ENCODE measurements around the gene APOB.

DNA sequence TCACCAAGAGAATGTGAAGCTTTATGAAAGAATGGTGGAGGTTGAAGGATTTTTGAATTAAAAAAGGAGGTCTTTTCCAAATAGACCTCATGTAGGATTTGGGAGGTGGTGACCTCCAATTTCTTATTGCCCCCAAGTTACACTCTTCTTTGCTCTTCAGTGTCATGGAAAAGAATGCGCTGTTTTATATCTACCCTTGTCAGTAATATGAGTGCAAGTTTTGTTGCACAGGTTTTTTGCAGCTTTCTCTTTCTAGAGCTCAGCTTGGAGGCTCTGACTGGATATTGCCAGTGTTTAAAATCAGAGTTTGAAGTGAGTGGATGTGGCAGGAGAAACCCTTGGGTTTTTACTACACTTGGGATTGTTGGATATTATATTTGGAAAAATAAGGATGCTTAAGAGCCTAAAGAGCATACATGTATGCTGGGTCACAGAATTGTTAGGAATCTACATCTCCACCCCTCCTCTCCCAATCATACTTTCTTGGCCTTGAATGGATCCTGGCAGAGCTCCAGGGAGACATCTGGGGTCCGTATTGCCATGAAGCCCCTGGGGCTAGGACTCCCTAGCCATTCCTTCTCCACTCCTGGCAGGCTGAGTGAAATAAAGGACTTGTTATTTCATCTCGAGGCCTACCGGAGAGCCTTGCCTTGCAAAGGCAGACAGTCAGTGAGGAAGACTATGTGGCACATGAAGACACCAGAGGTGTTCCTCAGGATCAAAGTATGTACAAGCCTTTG lies 43.8 kb downstream of the APOB start:
- TF ChIP-seq, protein P1, sequence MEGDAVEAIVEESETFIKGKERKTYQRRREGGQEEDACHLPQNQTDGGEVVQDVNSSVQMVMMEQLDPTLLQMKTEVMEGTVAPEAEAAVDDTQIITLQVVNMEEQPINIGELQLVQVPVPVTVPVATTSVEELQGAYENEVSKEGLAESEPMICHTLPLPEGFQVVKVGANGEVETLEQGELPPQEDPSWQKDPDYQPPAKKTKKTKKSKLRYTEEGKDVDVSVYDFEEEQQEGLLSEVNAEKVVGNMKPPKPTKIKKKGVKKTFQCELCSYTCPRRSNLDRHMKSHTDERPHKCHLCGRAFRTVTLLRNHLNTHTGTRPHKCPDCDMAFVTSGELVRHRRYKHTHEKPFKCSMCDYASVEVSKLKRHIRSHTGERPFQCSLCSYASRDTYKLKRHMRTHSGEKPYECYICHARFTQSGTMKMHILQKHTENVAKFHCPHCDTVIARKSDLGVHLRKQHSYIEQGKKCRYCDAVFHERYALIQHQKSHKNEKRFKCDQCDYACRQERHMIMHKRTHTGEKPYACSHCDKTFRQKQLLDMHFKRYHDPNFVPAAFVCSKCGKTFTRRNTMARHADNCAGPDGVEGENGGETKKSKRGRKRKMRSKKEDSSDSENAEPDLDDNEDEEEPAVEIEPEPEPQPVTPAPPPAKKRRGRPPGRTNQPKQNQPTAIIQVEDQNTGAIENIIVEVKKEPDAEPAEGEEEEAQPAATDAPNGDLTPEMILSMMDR (conservative IDR thresholded peaks at IDR 0.05; ENCODE audit: low read depth, low read length): no peak
- TF ChIP-seq EZH2 (IDR thresholded peaks at IDR 0.05; ENCODE audit: borderline replicate concordance, low read depth, low read length, poor library complexity, severe bottlenecking): no peak
